NCI-H2107 (cell line): Measurements from ENCODE around the gene ERF.

Source experiments
- DNase-seq: peaks from one replicate; lab custom pipeline; 2025; lab: John Stamatoyannopoulos, UW

ERF gene

DNA sequence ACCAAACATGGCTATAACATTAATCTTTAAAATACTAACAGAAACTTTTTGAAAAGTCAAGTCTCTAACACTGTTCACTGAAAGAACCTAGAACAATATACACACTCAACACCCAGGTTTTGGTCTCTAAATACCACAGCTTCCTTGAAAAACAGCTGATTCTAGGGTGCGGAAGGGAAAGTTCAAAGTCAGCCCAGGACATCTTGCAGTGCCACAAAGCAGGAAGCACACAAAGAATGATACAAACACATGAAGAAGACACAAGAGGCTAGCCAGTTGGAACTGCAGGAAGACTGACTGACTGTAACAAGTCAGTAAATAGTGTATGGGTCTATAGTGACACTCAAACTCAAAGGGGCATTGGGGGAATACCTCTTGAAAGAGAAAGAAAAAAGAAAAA, 42.0 kb downstream of the ERF start:
- DNase-seq = no peak

- no peak for DNase-seq
These were observed 46.3 kb downstream of the ERF start for GRCh38 chr19:42208612-42209011.

DNA sequence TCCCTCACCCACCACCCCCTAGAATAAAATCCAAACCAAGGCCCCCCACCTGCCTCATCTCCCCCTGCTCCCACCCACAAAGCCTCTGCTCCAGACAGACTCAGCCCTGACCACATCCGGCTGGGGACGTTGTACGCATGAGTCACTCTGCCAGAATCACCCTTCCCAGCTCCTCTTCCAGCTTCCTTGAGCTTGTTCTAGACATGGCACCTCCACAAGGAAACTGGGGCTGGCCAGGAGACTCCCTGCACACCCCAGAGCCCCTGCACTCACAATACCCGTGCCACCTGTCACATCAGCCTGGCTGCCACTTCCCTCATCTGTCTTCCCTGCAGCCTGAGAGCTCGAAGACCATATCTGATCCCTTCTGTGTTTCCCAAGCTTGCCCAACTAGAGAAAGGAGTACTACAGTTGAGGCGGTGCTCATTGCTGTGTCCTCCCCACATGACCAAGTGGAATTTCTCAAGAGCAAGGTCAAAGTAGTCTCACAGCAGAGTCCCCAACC, 47.1 kb downstream of the ERF start:
- DNase-seq = no peak

DNA sequence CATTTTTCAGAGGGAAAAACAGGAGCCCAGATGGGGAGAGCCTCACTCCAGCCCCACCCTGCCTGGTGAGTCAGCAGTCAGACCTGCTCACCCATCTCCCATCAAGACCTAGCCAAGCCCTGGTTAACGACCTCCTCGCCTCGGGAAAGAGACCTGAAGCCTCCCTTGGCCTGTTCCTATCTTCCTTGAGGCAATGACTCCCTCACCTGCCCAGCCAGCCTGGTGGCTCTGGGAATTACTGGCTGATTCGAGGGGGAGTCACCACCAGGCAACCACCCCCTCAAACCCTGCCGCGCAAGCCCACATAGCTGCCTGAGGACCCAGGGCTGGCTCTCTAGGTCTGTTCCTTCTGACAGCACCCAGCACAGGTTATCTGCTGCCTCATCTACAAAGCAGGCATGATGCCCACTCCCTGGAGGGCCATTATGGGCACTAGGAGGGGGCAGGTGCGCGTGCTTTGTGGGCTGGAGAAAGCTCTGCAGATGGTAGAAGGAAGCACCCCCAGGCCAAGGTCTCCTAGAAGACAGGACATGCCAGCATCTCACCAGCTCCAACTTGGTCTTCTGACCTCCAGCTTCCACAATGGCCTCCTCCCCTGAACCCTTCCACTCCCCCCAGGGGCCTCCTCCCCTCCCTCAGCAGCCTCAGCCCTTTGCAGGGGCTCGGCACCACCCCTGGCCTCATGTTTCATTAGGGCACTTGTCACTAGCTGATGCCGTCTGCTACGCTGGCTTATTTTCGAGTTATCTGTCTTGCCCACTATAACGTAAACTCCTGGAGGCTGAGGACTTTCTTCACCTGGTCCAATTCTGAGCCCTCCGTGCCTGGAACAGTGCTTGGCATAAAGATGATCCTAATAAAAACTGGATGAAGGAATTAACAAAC, 47.8 kb downstream of the ERF start:
- no peak for DNase-seq

GRCh38 chr19:42204664-42205063, 50.3 kb downstream of the ERF start:
- DNase-seq = no peak

- no peak for DNase-seq
These were observed 51.2 kb downstream of the ERF start for GRCh38 chr19:42203700-42204099.

DNA sequence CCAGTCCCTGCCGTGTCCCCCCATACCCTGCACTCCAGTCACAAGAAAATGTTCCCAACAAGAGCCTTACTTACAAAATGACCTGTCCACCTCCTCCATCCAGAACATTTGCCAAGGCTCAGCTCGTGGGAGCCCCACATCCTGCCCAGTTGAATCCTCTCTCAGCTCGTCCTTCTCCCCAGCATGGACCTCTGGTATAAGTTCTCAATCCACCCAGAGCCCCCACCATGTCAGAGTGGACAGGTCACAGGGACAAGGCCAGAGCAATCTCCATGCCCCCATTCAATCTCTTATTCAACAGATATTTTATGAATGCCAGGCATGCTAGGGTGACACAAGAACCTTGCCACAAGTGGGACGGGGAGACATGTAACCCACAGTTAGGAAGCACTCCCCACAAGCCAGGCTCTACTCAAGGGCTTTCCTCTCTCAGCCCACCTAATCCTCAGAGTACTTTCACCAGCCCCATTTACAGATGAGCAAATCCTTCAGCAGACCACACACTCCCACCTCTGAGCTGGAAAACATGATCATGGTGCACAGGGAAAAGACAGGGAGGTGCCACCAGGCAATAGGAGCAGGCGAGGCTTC, 52.5 kb downstream of the ERF start:
- no peak for DNase-seq

- DNase-seq = no peak
These were observed 53.2 kb downstream of the ERF start for GRCh38 chr19:42201489-42202289.

DNA sequence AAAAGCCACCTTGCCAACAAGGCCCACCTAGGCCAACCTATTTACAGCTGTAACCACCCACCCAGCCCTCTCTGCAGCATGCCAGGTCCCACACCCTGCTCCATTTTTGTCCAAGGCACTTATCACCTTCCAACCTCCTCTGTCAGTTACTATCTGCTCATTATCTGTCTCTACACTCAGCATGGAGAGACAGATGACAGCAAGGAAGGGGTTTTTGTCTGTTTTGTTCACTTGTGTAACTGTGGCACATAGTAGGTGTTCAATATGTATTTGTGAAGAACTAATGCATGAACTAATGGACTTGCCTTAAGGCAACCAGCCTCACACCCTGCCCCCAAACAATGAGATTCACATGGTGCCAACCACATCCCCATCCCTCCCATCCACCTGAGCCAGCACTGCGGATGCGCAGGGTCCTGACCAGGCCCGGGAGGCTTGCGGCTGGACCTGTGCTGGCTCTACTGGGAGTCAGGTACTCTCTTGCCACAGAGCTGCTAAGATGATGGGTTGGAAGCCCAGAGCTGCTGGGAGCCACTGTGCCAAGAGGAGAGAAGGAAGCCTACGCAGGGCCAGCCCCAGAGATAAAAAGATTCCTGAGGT, 54.7 kb downstream of the ERF start:
- DNase-seq = no peak

DNA sequence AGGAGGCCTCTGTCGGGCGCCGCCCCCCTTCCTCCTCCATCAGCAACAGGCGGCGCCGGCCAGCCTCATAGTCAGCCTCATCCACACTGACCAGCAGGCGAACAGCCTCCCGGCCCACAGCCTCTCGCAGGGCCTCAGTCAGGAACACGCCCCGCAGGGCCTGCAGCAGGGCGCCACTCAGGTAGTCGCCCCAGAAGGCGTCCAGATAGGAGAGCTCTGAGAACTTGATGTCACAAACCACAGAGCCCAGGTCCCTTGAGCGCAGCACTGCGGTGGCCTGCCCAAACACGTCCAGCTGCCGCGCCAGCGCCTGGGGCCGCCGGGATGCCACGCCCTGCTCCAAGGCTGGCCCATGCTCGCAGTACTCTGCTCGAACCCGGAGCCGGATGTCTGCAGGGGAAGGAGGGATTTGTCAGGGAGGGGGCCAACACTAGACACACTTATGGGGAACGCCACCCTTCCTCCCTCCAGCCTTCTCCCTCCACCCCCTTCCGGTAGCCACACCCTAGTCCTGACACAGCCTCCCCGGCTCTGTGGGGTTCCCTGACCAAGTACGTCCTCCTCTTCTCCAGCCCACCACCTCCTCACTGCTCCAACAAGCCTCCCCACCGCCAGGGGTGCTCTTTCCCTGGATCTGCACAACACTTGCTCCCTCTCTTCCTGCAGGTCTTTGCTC, 55.4 kb downstream of the ERF start:
- DNase-seq = no peak

GRCh38 chr19:42198676-42199439, 56.1 kb downstream of the ERF start:
- DNase-seq = no peak
